HG03103 (cell line): ENCODE results near the gene ALOX15B.

Source experiments
- ATAC-seq: cut with Tn5 transposase; IDR thresholded peaks from one replicate; pipeline ENCODE4 v1.9.1; 2021; ENCODE audit warnings: low read depth; ENCODE audit not compliant: unreplicated experiment

Gene ALOX15B, protein sequence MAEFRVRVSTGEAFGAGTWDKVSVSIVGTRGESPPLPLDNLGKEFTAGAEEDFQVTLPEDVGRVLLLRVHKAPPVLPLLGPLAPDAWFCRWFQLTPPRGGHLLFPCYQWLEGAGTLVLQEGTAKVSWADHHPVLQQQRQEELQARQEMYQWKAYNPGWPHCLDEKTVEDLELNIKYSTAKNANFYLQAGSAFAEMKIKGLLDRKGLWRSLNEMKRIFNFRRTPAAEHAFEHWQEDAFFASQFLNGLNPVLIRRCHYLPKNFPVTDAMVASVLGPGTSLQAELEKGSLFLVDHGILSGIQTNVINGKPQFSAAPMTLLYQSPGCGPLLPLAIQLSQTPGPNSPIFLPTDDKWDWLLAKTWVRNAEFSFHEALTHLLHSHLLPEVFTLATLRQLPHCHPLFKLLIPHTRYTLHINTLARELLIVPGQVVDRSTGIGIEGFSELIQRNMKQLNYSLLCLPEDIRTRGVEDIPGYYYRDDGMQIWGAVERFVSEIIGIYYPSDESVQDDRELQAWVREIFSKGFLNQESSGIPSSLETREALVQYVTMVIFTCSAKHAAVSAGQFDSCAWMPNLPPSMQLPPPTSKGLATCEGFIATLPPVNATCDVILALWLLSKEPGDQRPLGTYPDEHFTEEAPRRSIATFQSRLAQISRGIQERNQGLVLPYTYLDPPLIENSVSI

DNA sequence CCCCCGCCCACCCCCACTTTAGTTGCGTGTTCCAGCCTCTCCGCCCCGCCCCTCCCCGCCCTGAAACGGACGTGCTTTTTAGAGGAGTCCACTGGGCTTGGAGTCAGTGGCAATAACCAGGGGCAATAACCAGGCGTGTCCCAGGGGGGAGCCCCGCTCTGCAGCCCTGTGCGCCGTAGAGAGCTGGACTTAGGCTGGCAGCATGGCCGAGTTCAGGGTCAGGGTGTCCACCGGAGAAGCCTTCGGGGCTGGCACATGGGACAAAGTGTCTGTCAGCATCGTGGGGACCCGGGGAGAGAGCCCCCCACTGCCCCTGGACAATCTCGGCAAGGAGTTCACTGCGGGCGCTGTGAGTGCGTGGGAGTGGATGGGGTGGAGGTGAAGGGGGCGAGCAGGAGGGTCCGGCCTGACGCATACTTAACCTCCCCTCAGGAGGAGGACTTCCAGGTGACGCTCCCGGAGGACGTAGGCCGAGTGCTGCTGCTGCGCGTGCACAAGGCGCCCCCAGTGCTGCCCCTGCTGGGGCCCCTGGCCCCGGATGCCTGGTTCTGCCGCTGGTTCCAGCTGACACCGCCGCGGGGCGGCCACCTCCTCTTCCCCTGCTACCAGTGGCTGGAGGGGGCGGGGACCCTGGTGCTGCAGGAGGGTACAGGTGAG is at the start of gene ALOX15B:
Gene ALOX15B, plus strand, starts transcription at position 106 of the 657 bp plus-strand sequence. Its CDS starts 97 bp downstream, at position 203.
- ATAC-seq: no peak

DNA sequence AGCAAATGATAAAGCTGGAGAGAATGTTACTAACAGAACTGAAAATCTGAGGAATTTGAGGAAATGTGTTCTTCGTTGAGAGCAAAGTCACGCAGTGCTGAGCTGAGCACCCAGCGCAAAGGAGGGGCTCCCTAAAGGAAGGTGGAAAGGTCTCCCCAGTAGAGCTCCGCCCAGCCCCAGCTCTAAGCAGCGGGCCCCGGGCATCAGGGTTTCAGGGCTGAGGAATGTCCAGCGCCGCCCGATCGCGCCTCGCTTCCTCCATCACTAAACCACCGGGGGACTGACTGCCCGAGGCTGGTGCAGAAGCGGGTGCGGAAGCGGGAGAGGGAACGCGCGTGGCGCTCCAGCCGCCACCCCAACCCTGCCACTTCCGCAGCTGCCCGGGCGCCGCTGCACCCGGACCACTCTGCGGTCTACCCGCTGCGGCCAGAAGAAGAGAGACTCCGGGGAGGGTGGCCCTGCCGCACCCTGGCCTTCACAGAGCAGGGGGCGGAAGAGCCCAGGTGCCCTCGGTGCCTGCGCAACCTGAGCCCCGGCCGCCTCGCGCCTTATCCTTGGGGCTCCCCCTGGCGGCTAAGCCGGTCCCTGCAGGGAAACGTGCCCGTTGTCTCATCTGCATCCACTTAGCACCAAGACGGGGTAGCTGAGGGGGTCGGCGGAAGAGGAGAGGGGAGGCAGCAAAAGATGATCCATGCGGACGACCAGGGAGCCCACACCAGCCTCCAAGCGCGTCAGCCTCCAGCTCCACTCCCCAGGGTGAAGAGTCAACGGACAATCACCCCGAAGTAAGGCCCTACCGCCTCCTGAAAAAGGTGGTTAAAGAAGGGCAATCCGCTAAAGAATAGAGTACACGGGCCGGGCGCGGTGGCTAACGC is 48.8 kb upstream of the ALOX15B start:
- ATAC-seq: peak; percentile 61

- ATAC-seq: no peak
Measured at GRCh38 chr17:7992516-7992915, 46.3 kb upstream of the ALOX15B start.

GRCh38 chr17:7992924-7993323 is 45.9 kb upstream of the ALOX15B start:
- ATAC-seq: no peak

- no peak for ATAC-seq
Measured at GRCh38 chr17:7993972-7994589, 44.8 kb upstream of the ALOX15B start.

DNA sequence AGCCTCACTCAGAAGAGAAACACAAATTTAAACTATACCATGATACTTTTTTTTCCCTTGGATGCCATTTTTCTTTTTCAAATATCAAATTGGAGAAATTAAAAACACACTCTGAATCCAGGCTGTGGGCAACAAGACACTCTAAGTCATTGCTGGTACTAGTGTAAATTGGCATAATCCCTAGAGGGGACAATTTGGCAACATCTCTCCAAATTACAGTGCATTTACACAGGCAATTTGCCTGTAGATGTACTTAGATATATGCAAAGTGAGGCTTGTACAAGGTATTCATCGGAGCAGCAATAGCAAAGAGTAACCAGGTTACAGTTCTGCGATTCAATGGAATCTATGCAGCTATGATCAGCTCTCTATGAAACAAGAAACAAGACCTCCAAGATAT is 43.1 kb upstream of the ALOX15B start:
- ATAC-seq: no peak

DNA sequence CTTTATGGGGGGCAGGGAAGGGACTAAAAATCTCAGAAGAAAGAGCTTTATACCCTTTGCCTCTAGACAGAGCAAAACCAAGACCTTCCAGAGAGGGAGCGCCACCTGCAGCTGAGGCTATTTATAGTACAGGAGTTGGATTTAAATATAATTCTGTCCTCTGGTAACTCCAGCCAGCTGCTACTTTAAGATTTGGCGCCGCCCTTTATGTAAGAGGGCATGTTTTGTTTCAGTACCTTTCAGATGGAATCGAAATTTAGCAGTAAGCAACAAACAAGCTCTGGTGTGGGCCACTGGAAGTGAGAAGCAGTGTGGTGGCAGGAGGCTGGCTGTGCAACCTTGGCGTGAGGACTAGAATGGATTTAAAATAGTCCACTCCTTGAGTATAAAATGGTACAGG is 41.7 kb upstream of the ALOX15B start:
- ATAC-seq: no peak

DNA sequence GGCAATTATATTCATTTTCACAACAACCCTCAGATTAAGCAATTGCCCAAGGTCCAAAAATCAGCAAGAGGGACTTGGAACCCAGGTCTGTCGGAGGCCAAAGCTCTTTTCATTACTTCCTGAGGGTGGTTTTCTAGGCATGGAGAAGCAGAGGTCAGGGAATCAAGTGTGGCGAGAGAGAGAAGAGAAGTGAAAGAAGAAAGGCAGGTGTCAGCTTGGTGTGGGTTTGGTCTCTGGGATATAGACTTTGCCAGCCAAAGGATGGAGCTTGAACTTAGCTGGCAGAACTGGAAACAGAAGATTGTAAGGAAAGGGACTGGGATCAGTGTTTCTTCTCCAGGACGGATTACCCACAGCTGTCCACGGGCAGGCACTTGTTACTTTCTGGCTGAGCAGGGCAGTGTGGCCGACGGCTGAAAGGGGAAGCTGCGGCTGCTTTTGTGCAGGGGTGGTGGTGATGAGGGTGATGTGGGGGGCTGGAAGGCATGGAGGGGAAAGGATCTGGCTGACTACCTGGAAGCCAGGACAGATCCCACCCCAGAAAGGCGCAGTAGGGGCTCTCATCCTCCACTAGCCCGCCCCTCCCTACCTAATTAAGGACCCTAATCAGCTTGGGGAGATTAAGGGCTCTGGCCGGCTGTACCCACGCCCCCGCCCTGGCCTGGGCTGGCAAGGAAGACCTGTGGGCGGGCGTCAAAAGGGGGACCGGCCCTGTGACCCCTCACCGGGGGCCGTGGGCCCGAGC is 36.7 kb upstream of the ALOX15B start, which contains the start of gene GUCY2D:
Gene GUCY2D, plus strand, starts transcription at position 640 of the 745 bp plus-strand sequence. CDS start 433 bp downstream, outside the sequence.
- no peak for ATAC-seq

DNA sequence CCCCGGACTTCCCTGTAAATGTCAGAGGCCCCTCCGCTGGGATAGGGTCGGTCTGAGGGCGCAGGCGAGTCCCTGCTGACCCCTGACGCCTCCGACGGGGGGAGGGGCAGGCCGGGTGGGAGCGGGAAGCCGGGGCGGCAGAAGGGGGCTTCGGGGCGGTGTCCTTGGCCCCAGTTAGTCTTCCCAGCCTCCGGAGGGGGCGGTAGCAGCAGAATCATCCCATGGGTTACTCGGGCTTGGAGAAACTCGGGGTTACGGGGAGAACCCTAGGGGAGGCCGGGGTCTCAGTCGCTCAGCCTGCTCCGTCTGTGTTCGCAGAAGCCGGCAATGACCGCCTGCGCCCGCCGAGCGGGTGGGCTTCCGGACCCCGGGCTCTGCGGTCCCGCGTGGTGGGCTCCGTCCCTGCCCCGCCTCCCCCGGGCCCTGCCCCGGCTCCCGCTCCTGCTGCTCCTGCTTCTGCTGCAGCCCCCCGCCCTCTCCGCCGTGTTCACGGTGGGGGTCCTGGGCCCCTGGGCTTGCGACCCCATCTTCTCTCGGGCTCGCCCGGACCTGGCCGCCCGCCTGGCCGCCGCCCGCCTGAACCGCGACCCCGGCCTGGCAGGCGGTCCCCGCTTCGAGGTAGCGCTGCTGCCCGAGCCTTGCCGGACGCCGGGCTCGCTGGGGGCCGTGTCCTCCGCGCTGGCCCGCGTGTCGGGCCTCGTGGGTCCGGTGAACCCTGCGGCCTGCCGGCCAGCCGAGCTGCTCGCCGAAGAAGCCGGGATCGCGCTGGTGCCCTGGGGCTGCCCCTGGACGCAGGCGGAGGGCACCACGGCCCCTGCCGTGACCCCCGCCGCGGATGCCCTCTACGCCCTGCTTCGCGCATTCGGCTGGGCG is 35.9 kb upstream of the ALOX15B start:
- ATAC-seq: no peak

DNA sequence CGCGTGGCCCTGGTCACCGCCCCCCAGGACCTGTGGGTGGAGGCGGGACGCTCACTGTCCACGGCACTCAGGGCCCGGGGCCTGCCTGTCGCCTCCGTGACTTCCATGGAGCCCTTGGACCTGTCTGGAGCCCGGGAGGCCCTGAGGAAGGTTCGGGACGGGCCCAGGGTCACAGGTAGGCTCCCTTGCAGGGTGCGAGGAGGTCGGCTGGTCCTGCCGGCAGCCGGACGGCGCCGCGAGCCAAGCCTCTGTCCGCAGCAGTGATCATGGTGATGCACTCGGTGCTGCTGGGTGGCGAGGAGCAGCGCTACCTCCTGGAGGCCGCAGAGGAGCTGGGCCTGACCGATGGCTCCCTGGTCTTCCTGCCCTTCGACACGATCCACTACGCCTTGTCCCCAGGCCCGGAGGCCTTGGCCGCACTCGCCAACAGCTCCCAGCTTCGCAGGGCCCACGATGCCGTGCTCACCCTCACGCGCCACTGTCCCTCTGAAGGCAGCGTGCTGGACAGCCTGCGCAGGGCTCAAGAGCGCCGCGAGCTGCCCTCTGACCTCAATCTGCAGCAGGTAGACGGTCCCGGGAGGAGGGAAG is 35.2 kb upstream of the ALOX15B start:
- ATAC-seq: no peak

- no peak for ATAC-seq
Measured at GRCh38 chr17:8004899-8005298, 34.0 kb upstream of the ALOX15B start.

GRCh38 chr17:8005357-8005756 is 33.5 kb upstream of the ALOX15B start:
- no peak for ATAC-seq

DNA sequence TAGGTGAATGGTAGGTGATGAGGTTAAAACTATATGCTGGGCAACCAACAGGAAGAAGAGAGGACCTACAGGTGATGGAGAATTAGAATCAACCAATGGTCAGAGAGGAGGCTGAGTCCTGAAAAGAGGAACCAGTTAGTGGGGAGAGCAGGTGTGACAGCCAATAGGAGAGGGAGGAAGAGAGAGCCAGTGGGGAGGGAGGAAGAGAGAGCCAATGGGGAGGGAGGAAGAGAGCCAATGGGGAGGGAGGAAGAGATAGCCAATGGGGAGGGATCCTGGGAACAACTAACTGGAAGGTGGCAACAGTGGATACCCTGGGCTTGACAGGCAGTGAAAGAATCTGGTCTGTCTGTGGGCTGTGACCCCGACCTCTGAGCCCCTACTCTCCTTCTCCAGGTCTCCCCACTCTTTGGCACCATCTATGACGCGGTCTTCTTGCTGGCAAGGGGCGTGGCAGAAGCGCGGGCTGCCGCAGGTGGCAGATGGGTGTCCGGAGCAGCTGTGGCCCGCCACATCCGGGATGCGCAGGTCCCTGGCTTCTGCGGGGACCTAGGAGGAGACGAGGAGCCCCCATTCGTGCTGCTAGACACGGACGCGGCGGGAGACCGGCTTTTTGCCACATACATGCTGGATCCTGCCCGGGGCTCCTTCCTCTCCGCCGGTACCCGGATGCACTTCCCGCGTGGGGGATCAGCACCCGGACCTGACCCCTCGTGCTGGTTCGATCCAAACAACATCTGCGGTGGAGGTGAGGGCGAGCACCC is 32.7 kb upstream of the ALOX15B start:
- ATAC-seq: no peak

GRCh38 chr17:8006836-8007680 is 31.8 kb upstream of the ALOX15B start:
- ATAC-seq: no peak

- no peak for ATAC-seq
Measured at GRCh38 chr17:8007836-8008235, 31.0 kb upstream of the ALOX15B start.

DNA sequence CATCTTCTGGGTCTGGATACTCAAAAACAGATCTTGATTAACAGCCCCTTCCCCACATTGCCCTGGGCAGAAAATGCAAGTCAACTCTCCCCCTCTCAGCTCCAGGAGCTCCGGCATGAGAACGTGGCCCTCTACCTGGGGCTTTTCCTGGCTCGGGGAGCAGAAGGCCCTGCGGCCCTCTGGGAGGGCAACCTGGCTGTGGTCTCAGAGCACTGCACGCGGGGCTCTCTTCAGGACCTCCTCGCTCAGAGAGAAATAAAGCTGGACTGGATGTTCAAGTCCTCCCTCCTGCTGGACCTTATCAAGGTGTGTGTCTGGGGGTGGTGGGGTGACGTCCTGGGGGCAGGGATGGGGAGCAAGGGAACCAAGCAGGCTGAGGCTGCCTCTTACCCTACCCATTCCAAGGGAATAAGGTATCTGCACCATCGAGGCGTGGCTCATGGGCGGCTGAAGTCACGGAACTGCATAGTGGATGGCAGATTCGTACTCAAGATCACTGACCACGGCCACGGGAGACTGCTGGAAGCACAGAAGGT is 26.7 kb upstream of the ALOX15B start:
- ATAC-seq: no peak
